DOHH2 (cell line): Measurements from ENCODE around the gene MDFIC.

Experiments used
- H3F3A ChIP-seq: fragments of 200-600 bp; sonication (generic), shearing (Covaris generic); 2 replicates; pipeline ENCODE4 v1.6.0; 2016; ENCODE audit warnings: antibody characterized with exemption, mild to moderate bottlenecking; ENCODE audit not compliant: control insufficient read depth, insufficient read depth
- H3K27ac ChIP-seq: fragments of 200-600 bp; sonication (generic); 2 replicates; pipeline ENCODE4 v1.5.1; 2014; ENCODE audit warnings: low read depth, mild to moderate bottlenecking, low read length, moderate library complexity
- H3K27me3 ChIP-seq: fragments of 200-600 bp; sonication (generic); 2 replicates; pipeline ENCODE4 v1.6.1; 2014; ENCODE audit warnings: mild to moderate bottlenecking, low read length, mixed read lengths; ENCODE audit not compliant: control insufficient read depth
- H3K36me3 ChIP-seq: fragments of 200-600 bp; sonication (generic); 2 replicates; pipeline ENCODE4 v1.6.1; 2014; ENCODE audit warnings: mild to moderate bottlenecking, low read length, moderate library complexity, mixed read lengths; ENCODE audit not compliant: control insufficient read depth
- H3K4me1 ChIP-seq: fragments of 200-600 bp; sonication (generic); 2 replicates; pipeline ENCODE4 v1.6.1; 2014; ENCODE audit warnings: mild to moderate bottlenecking, low read length, mixed read lengths; ENCODE audit not compliant: control insufficient read depth
- H3K4me2 ChIP-seq: fragments of 200-600 bp; sonication (generic); 2 replicates; pipeline ENCODE4 v1.6.0; 2014; ENCODE audit warnings: mild to moderate bottlenecking, low read length, moderate library complexity
- H3K4me3 ChIP-seq: fragments of 200-600 bp; sonication (generic); 2 replicates; pipeline ENCODE4 v1.5.1; 2014; ENCODE audit warnings: mild to moderate bottlenecking, low read length, mixed read lengths
- H3K79me2 ChIP-seq: fragments of 200-600 bp; sonication (generic); 2 replicates; pipeline ENCODE4 v1.6.1; 2014; ENCODE audit warnings: mild to moderate bottlenecking, low read length, mixed read lengths; ENCODE audit not compliant: control insufficient read depth
- H3K9me2 ChIP-seq: fragments of 200-600 bp; sonication (generic); replicated peaks from 2 replicates; pipeline ENCODE4 v1.6.1; 2014; ENCODE audit warnings: mild to moderate bottlenecking, low read length, mixed read lengths; ENCODE audit not compliant: control insufficient read depth
- H3K9me3 ChIP-seq: fragments of 200-600 bp; sonication (generic); 2 replicates; pipeline ENCODE4 v1.6.1; 2014; ENCODE audit warnings: antibody characterized with exemption, low read length, mixed read lengths; ENCODE audit not compliant: control insufficient read depth, insufficient read depth
- H4K20me1 ChIP-seq: fragments of 200-600 bp; sonication (generic); 2 replicates; pipeline ENCODE4 v1.6.0; 2014; ENCODE audit warnings: low read depth, mild to moderate bottlenecking, antibody characterized with exemption, low read length, moderate library complexity; ENCODE audit not compliant: control insufficient read depth, insufficient read depth
- EZH2phosphoT487 ChIP-seq: fragments of 200-600 bp; sonication (generic); IDR thresholded peaks from 2 replicates; pipeline ENCODE4 v1.6.1; 2017; ENCODE audit warnings: borderline replicate concordance, mild to moderate bottlenecking, antibody characterized with exemption, low read length, moderate library complexity, mixed read lengths
- TF ChIP-seq, protein P1 (sequence below): fragments of 200-600 bp; sonication (generic); IDR thresholded peaks from one replicate; pipeline ENCODE4 v1.5.1; 2014; ENCODE audit warnings: antibody characterized with exemption, mild to moderate bottlenecking, low read depth, low read length; ENCODE audit not compliant: poor library complexity, severe bottlenecking

Gene MDFIC

DNA sequence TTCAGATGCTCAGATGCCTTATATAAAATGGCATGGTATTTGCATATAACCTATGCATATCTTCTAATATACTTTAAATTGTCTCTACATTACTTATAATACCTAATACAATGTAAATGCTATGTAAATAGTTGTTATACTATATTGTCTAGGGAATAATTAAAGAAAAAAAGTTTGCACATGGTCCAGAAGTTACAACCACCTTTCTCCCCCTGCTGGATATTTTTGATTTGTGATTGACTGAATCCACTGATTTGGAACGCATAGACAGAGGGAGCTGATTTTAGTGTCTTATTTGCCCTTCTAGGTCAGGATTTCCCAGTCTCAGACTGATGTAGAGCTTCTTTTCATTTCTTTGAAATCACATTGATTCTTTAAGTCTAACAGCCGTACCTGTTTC lies 31.8 kb downstream of the MDFIC start:
- H3K27me3 ChIP-seq: no peaks in the 10 kb centered on the region
- H4K20me1 ChIP-seq: no peaks in the 10 kb centered on the region
- no peaks in the 10 kb centered on the region for H3K9me3 ChIP-seq
- no peak overlapping the region for H3K4me2 ChIP-seq
- H3K4me3 ChIP-seq: no peak overlapping the region
- H3K27ac ChIP-seq: no peak overlapping the region
- no peaks in the 10 kb centered on the region for H3F3A ChIP-seq
- H3K4me1 ChIP-seq: peaks cover 11% of the 10 kb centered on the region
- no peaks in the 10 kb centered on the region for H3K36me3 ChIP-seq
- TF ChIP-seq, protein P1, sequence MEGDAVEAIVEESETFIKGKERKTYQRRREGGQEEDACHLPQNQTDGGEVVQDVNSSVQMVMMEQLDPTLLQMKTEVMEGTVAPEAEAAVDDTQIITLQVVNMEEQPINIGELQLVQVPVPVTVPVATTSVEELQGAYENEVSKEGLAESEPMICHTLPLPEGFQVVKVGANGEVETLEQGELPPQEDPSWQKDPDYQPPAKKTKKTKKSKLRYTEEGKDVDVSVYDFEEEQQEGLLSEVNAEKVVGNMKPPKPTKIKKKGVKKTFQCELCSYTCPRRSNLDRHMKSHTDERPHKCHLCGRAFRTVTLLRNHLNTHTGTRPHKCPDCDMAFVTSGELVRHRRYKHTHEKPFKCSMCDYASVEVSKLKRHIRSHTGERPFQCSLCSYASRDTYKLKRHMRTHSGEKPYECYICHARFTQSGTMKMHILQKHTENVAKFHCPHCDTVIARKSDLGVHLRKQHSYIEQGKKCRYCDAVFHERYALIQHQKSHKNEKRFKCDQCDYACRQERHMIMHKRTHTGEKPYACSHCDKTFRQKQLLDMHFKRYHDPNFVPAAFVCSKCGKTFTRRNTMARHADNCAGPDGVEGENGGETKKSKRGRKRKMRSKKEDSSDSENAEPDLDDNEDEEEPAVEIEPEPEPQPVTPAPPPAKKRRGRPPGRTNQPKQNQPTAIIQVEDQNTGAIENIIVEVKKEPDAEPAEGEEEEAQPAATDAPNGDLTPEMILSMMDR: no peak
- no peak for TF ChIP-seq EZH2phosphoT487
- H3K79me2 ChIP-seq: no peaks in the 10 kb centered on the region
- no peaks in the 10 kb centered on the region for H3K9me2 ChIP-seq

DNA sequence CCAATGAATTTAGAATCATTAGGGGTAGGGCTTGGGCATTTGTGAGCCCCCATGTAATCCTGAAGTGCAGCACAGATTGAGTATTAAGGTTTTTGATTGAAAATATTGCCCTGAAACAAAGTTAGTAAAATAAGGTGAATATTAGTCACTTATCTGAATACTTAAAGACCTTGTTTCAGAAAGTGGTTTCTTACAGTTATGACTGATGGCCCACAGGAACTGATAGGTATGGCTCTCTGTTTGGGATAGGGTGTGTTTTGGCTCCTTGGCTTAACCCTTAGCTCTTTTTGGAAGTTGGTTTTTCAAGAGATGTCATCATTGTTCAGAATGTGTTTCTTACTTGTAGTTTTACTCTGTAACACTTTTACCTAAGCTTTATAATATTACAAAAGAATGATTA lies 34.8 kb downstream of the MDFIC start:
- Histone ChIP-seq H3K79me2 (no peaks in the 10 kb centered on the region), H3K9me3 (no peaks in the 10 kb centered on the region), H3K4me3 (no peak overlapping the region), H3K36me3 (no peaks in the 10 kb centered on the region), H3F3A (no peaks in the 10 kb centered on the region), H3K9me2 (no peaks in the 10 kb centered on the region; the same call in 1 of the 2 replicates), H3K4me1 (no peaks in the 10 kb centered on the region), H3K27ac (no peak overlapping the region), H3K27me3 (no peaks in the 10 kb centered on the region), H3K4me2 (no peak overlapping the region), H4K20me1 (no peaks in the 10 kb centered on the region)
- TF ChIP-seq, protein P1: no peak

DNA sequence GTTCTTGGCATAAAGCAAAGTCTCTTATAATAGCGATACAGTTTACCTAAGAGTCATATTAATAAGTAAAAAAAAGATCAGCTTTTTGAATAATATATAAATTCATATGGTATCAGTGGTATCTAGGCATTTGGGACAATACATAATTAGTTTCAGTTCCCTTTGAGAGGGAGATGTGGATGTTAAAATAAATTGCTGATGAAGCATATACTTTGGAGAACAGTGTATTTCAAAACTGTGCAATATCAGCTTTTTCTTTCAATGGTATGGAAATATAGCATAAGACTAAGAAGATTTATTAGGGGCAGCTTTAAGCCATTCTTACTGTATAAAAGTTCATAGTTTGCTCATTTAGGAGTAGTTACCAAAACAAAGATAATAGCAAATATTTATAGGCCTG lies 35.5 kb downstream of the MDFIC start:
- H3K36me3 ChIP-seq: no peaks in the 10 kb centered on the region
- H3K27me3 ChIP-seq: no peaks in the 10 kb centered on the region
- H3K4me1 ChIP-seq: no peaks in the 10 kb centered on the region
- no peaks in the 10 kb centered on the region for H4K20me1 ChIP-seq
- H3K9me3 ChIP-seq: no peaks in the 10 kb centered on the region
- no peak for TF ChIP-seq EZH2phosphoT487
- TF ChIP-seq, protein P1: no peak
- no peak overlapping the region for H3K4me2 ChIP-seq
- H3K9me2 ChIP-seq: no peaks in the 10 kb centered on the region; the same call in 1 of the 2 replicates
- H3K79me2 ChIP-seq: no peaks in the 10 kb centered on the region
- H3F3A ChIP-seq: no peaks in the 10 kb centered on the region
- no peak overlapping the region for H3K4me3 ChIP-seq
- H3K27ac ChIP-seq: no peak overlapping the region

DNA sequence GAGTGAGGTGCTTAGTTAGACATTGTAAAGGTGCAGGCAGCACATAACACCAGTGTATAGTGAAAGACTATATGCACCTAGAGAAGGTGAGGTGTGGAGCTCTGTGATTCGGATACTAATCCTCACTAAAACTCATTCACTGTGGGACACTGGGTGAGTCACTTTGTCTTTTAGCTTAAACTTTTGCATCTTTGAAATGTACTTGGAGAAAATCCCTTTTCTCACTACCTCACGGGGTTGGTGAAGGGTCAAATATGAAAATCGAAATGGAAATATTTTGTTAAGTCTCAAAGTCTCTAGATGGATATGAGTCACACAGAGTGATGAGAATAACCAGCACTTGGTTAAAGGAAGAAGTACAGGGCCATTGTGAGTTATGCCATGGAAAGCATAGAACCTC lies 38.0 kb downstream of the MDFIC start:
- H4K20me1 ChIP-seq: no peaks in the 10 kb centered on the region
- H3K4me2 ChIP-seq: no peak overlapping the region
- H3K79me2 ChIP-seq: no peaks in the 10 kb centered on the region
- no peak for TF ChIP-seq EZH2phosphoT487
- TF ChIP-seq, protein P1: no peak
- no peak overlapping the region for H3K4me3 ChIP-seq
- H3K9me2 ChIP-seq: no peaks in the 10 kb centered on the region; the same call in 1 of the 2 replicates
- no peaks in the 10 kb centered on the region for H3K4me1 ChIP-seq
- H3K27me3 ChIP-seq: no peaks in the 10 kb centered on the region
- no peak overlapping the region for H3K27ac ChIP-seq
- no peaks in the 10 kb centered on the region for H3K36me3 ChIP-seq
- H3F3A ChIP-seq: no peaks in the 10 kb centered on the region
- no peaks in the 10 kb centered on the region for H3K9me3 ChIP-seq
